ENCODE results near the gene NXPH4. TPM values are rescaled to one million over a fixed set of nuclear protein-coding genes. Genes with fewer than 3 reads are reported as not detected.

Gene NXPH4
- total and polyA plus RNA-seq, 2 donors (not counting 1 experiment from before 2014, with no cell fraction given): 3.5 to 8.6 TPM

- Histone ChIP-seq H2AFZ (ENCODE audit: insufficient read depth, low read depth, low read length, poor library complexity, severe bottlenecking) (no peak overlapping the region), H3K79me2 (ENCODE audit: control insufficient read depth, insufficient read depth, low read length) (peaks cover 42% of the 10 kb centered on the region), H3K9ac (ENCODE audit: low read length) (no peak overlapping the region), H4K20me1 (ENCODE audit: control insufficient read depth, insufficient read depth, low read length, poor library complexity, severe bottlenecking) (peaks cover 15% of the 10 kb centered on the region), H3K27me3 (replicated peaks in 1 of 4; ENCODE audit: control extremely low read depth in 1 of 4, control insufficient read depth in 3 of 4, insufficient read depth in 4 of 4, low read length in 3 of 4) (peaks cover 0 to 20% (median 4%) of the 10 kb centered on the region in 4 experiments), H3K9me3 (ENCODE audit: control extremely low read depth in 1 of 3, control insufficient read depth in 2 of 3, insufficient read depth in 1 of 3, low read length in 2 of 3) (peaks cover 0 to 4% (median 0%) of the 10 kb centered on the region in 3 donors), H3K4me2 (replicated peaks; ENCODE audit: low read depth, low read length, poor library complexity, severe bottlenecking) (peak overlapping the region; percentile 86), H3K4me1 (ENCODE audit: control insufficient read depth in 2 of 2, insufficient read depth in 2 of 2, low read length in 2 of 2) (peaks cover 63 to 78% of the 10 kb centered on the region in 2 donors), H3K27ac (ENCODE audit: low read length in 2 of 2) (no peak overlapping the region), H3K36me3 (replicated peaks in 1 of 2; ENCODE audit: control extremely low read depth in 1 of 2, control insufficient read depth in 1 of 2, extremely low read depth in 1 of 2, insufficient read depth in 2 of 2, low read length in 1 of 2) (peaks cover 0 to 37% of the 10 kb centered on the region in 2 experiments), H3K4me3 (ENCODE audit: control extremely low read depth in 1 of 5, extremely low read depth in 1 of 5, insufficient read depth in 1 of 5, low read depth in 2 of 5, low read length in 4 of 5) (no peak overlapping the region)
- CTCF ChIA-PET: interaction anchor here (0.7 to 31.1 kb wide), 3 partner anchors 8 to 15 kb away, joined by 3 to 838 read pairs (median 360); partner anchors contain the start of gene NXPH4
- Mint-ChIP-seq H3K4me3 (peak overlapping the region; percentile 99), H3K27ac (peak overlapping the region; percentile 97), H3K27me3 (peaks cover 3% of the 10 kb centered on the region), H3K4me1 (peaks cover 86% of the 10 kb centered on the region), H3K9me3 (ENCODE audit: insufficient read depth) (no peaks in the 10 kb centered on the region)
- ATAC-seq (ENCODE audit: low read depth): no peak
- no peak for DNase-seq
- intact Hi-C loops (cut with micrococcal nuclease): loop anchor here (10.0 kb wide), 1 partner anchor 477 kb away; the partner anchor contains the start of gene PRIM1
- POLR2A ChIA-PET: interaction anchor here (5.2 kb wide), 1 partner anchor 15 kb away, joined by 28 read pairs; the partner anchor contains the start of gene NXPH4
- 97% methylated on average over 12 of the region's 13 CpGs for WGBS (ENCODE audit: insufficient coverage)
- TF ChIP-seq CTCF (IDR thresholded peaks at IDR 0.05) (no peak), EZH2 (IDR thresholded peaks at IDR 0.05; ENCODE audit: borderline replicate concordance, insufficient read depth, low read depth, low read length, poor library complexity, severe bottlenecking) (no peak)
Measured at GRCh38 chr12:57231276-57232021, 14.9 kb downstream of the NXPH4 start.

All from B cell (primary cell).